Naive B cell (primary cell): ENCODE results near the gene PFKFB2. TPM values are rescaled to one million over a fixed set of nuclear protein-coding genes. Genes with fewer than 3 reads are reported as not detected.

ENCODE experiments used
- ATAC-seq, 2 donors: fragments of 150-1000 bp; cut with Tn5 transposase; 2 replicates each; pipeline ENCODE4 v1.10.0; 2021; ENCODE audit warnings: low read depth in 2 of 2, mild to moderate bottlenecking in 2 of 2, moderate library complexity in 2 of 2
- DNase-seq: peaks from one replicate; pipeline ENCODE4 v3.0.0; 2022
- H3K27ac Mint-ChIP-seq, 6 donors: one replicate each; pipeline ENCODE4 v1.8.0; 2020 to 2022; ENCODE audit warnings: mild to moderate bottlenecking in 6 of 6, mixed read lengths in 6 of 6, moderate library complexity in 5 of 6, inconsistent platforms in 2 of 6
- H3K27me3 Mint-ChIP-seq, 3 donors: one replicate each; pipeline ENCODE4 v1.8.0; 2021 to 2022; ENCODE audit warnings: mixed read lengths in 3 of 3, mild to moderate bottlenecking in 1 of 3
- H3K36me3 Mint-ChIP-seq, 2 donors: one replicate each; pipeline ENCODE4 v1.8.0; 2020 to 2022; ENCODE audit warnings: mixed read lengths in 2 of 2, inconsistent platforms in 1 of 2, mild to moderate bottlenecking in 1 of 2
- H3K4me1 Mint-ChIP-seq, 3 donors: one replicate each; pipeline ENCODE4 v1.8.0; 2020 to 2022; ENCODE audit warnings: mixed read lengths in 3 of 3, inconsistent platforms in 1 of 3, mild to moderate bottlenecking in 1 of 3, moderate library complexity in 1 of 3
- H3K4me3 Mint-ChIP-seq, 8 donors: one replicate each; pipeline ENCODE4 v1.8.0; 2020 to 2022; ENCODE audit warnings: mild to moderate bottlenecking in 8 of 8, mixed read lengths in 8 of 8, moderate library complexity in 8 of 8, inconsistent platforms in 2 of 8
- H3K9me3 Mint-ChIP-seq, 7 donors: one replicate each; pipeline ENCODE4 v1.8.0; 2020 to 2022; ENCODE audit warnings: mixed read lengths in 7 of 7, mild to moderate bottlenecking in 5 of 7, inconsistent platforms in 2 of 7, moderate library complexity in 1 of 7
- polyA plus RNA-seq, 6 donors: library from polyadenylated mRNA; unstranded; fragments of 300-500 nt; fragmentation: Illumina TruSeq; gene quantifications; one replicate each; pipeline ENCODE4 v1.2.3, GENCODE V29; 2021; ENCODE audit warnings: low read depth in 6 of 6

The PFKFB2 gene
- polyA plus RNA-seq, 6 donors from 2014 or later = 2.5 to 8.2 (median 6.1) TPM

- Mint-ChIP-seq H3K9me3 (peaks cover 0 to 2% (median 0%) of the 10 kb centered on the region in 7 donors), H3K4me3 (no peak overlapping the region), H3K4me1 (no peaks in the 10 kb centered on the region), H3K36me3 (no peaks in the 10 kb centered on the region), H3K27me3 (peaks cover 14 to 22% (median 20%) of the 10 kb centered on the region in 3 donors), H3K27ac (no peak overlapping the region)
- no peak for ATAC-seq
- no peak for DNase-seq
Observed at GRCh38 chr1:207102146-207102545, 49.1 kb downstream of the PFKFB2 start.

GRCh38 chr1:207102659-207103058 is 49.6 kb downstream of the PFKFB2 start:
- Mint-ChIP-seq H3K4me3 (no peak overlapping the region), H3K27me3 (peaks cover 16 to 22% (median 22%) of the 10 kb centered on the region in 3 donors), H3K4me1 (no peaks in the 10 kb centered on the region), H3K9me3 (peaks cover 0 to 2% (median 0%) of the 10 kb centered on the region in 7 donors), H3K27ac (no peak overlapping the region), H3K36me3 (no peaks in the 10 kb centered on the region)
- DNase-seq (no peak), ATAC-seq (no peak)

- ATAC-seq (no peak), DNase-seq (no peak)
- peaks cover 19 to 33% (median 22%) of the 10 kb centered on the region in 3 donors for H3K27me3 Mint-ChIP-seq
- H3K36me3 Mint-ChIP-seq = no peaks in the 10 kb centered on the region
- no peaks in the 10 kb centered on the region for H3K4me1 Mint-ChIP-seq
- no peak within 1 kb of the TSS for H3K4me3 Mint-ChIP-seq
- peaks cover 0 to 2% (median 0%) of the 10 kb centered on the region in 7 donors for H3K9me3 Mint-ChIP-seq
- H3K27ac Mint-ChIP-seq = no peak within 1 kb of the TSS
Observed at GRCh38 chr1:207103892-207104373, 50.9 kb downstream of the PFKFB2 start, which contains the start of gene C4BPA. C4BPA (plus strand) TSS chr1:207104233; CDS start chr1:207113026, 8,793 bp downstream.

GRCh38 chr1:207109004-207109403 is 55.9 kb downstream of the PFKFB2 start:
- ATAC-seq = no peak
- Mint-ChIP-seq H3K27ac (peak overlapping the region in 1 of 6 donors; percentile 53), H3K4me1 (no peaks in the 10 kb centered on the region), H3K27me3 (peaks cover 19 to 24% (median 20%) of the 10 kb centered on the region in 3 donors), H3K9me3 (no peaks in the 10 kb centered on the region), H3K4me3 (no peak overlapping the region), H3K36me3 (no peaks in the 10 kb centered on the region)
- no peak for DNase-seq

- Mint-ChIP-seq H3K4me1 (no peaks in the 10 kb centered on the region), H3K4me3 (peak overlapping the region in 1 of 8 donors; percentile 2), H3K27me3 (peaks cover 16 to 19% (median 19%) of the 10 kb centered on the region in 3 donors), H3K9me3 (no peaks in the 10 kb centered on the region), H3K27ac (peak overlapping the region in 1 of 6 donors; percentile 77), H3K36me3 (no peaks in the 10 kb centered on the region)
- DNase-seq (no peak), ATAC-seq (no peak)
Observed at GRCh38 chr1:207112616-207113296, 59.7 kb downstream of the PFKFB2 start.

- H3K36me3 Mint-ChIP-seq = no peaks in the 10 kb centered on the region
- no peak overlapping the region for H3K4me3 Mint-ChIP-seq
- ATAC-seq (no peak), DNase-seq (no peak)
- H3K9me3 Mint-ChIP-seq = peaks cover 0 to 2% (median 0%) of the 10 kb centered on the region in 7 donors
- no peak overlapping the region for H3K27ac Mint-ChIP-seq
- H3K27me3 Mint-ChIP-seq = peaks cover 7 to 10% (median 9%) of the 10 kb centered on the region in 3 donors
- no peaks in the 10 kb centered on the region for H3K4me1 Mint-ChIP-seq
Observed at GRCh38 chr1:207115269-207115668, 62.2 kb downstream of the PFKFB2 start.

- DNase-seq (no peak), ATAC-seq (no peak)
- H3K9me3 Mint-ChIP-seq = peaks cover 13 to 48% (median 31%) of the 10 kb centered on the region in 7 donors
- H3K36me3 Mint-ChIP-seq = peaks cover 21 to 38% of the 10 kb centered on the region in 2 donors
- H3K27ac Mint-ChIP-seq = no peak overlapping the region
- H3K4me1 Mint-ChIP-seq = no peaks in the 10 kb centered on the region
- H3K4me3 Mint-ChIP-seq = no peak overlapping the region
- H3K27me3 Mint-ChIP-seq = peaks cover 15 to 20% (median 20%) of the 10 kb centered on the region in 3 donors
Observed at GRCh38 chr1:207124389-207124788, 71.3 kb downstream of the PFKFB2 start.

- peaks cover 7 to 13% (median 10%) of the 10 kb centered on the region in 3 donors for H3K27me3 Mint-ChIP-seq
- H3K4me1 Mint-ChIP-seq = no peaks in the 10 kb centered on the region
- H3K9me3 Mint-ChIP-seq = peaks cover 24 to 74% (median 48%) of the 10 kb centered on the region in 7 donors
- H3K4me3 Mint-ChIP-seq = no peak overlapping the region
- H3K36me3 Mint-ChIP-seq = peaks cover 31 to 48% of the 10 kb centered on the region in 2 donors
- peak overlapping the region in 1 of 6 donors; percentile 18 for H3K27ac Mint-ChIP-seq
- DNase-seq (no peak), ATAC-seq (no peak)
Observed at GRCh38 chr1:207128336-207128921, 75.4 kb downstream of the PFKFB2 start.

GRCh38 chr1:207129053-207129452 is 76.0 kb downstream of the PFKFB2 start:
- Mint-ChIP-seq H3K36me3 (peaks cover 31 to 48% of the 10 kb centered on the region in 2 donors), H3K4me3 (no peak overlapping the region), H3K4me1 (no peaks in the 10 kb centered on the region), H3K9me3 (peaks cover 24 to 74% (median 48%) of the 10 kb centered on the region in 7 donors), H3K27ac (no peak overlapping the region), H3K27me3 (peaks cover 5 to 11% (median 5%) of the 10 kb centered on the region in 3 donors)
- DNase-seq (no peak), ATAC-seq (no peak)

Other genes with a start within 250 kb of the PFKFB2 start
- gene IL20, start 187.7 kb upstream of the PFKFB2 start, polyA plus RNA-seq = not detected
- gene IL24, start 155.8 kb upstream of the PFKFB2 start, polyA plus RNA-seq = 10 to 100 TPM; 44.1 to 94.5 (median 57.5) TPM
- 1,000 to 10,000 TPM; 1,550 to 2,548 (median 1,723) TPM for gene FCMR, start 131.3 kb upstream of the PFKFB2 start, polyA plus RNA-seq
- under 1 TPM; 0.05 to 0.84 (median 0.64) TPM for gene PIGR, start 106.8 kb upstream of the PFKFB2 start, polyA plus RNA-seq
- not detected for gene FCAMR, start 82.8 kb upstream of the PFKFB2 start, polyA plus RNA-seq
- 1 to 10 TPM in 1 of 6 donors, under 1 TPM in 3, not detected in 2; 0.08 to 2.3 (median 0.12) TPM for gene C1orf116, start 20.5 kb upstream of the PFKFB2 start, polyA plus RNA-seq
- gene YOD1, start 2.1 kb upstream of the PFKFB2 start, polyA plus RNA-seq = 1 to 10 TPM; 1.3 to 3.5 (median 1.8) TPM
- under 1 TPM in 1 of 6 donors, not detected in 5; 0.23 TPM for gene C4BPB, start 35.6 kb downstream of the PFKFB2 start, polyA plus RNA-seq
- not detected for gene C4BPA, start 51.0 kb downstream of the PFKFB2 start, polyA plus RNA-seq